ENCODE data around the gene LILRA5.

DNA sequence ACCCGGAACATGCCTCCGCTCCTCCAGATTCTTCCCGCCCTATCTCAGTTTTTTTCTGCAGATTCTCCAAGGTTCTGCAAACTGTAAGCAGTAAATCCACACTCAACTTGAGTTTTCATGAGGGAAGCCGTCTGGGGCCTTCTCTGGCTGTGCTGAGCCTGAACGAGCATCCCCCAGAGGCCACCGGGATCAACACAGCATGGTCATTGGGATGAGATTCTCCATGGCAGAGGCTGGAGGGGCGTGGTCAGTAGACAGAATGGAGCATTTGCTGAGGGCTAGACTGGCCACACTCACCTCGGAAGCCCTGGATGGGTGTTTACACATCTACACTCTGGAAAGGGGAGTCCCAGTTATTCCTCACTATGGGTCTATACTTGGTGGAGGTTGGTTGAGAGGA is 28.3 kb upstream of the LILRA5 start:
- TF ChIP-seq TAF1 (IDR thresholded peaks at IDR 0.05; ENCODE audit: borderline replicate concordance, low read depth, low read length) (no peak), YY1 (IDR thresholded peaks at IDR 0.05; ENCODE audit: low read depth) (no peak), TCF12 (IDR thresholded peaks at IDR 0.05) (no peak), RFX5 (IDR thresholded peaks at IDR 0.05; ENCODE audit: low read length) (no peak), TEAD4 (IDR thresholded peaks at IDR 0.05; ENCODE audit: borderline replicate concordance, insufficient read depth) (no peak)
- TF ChIP-seq, protein P1, sequence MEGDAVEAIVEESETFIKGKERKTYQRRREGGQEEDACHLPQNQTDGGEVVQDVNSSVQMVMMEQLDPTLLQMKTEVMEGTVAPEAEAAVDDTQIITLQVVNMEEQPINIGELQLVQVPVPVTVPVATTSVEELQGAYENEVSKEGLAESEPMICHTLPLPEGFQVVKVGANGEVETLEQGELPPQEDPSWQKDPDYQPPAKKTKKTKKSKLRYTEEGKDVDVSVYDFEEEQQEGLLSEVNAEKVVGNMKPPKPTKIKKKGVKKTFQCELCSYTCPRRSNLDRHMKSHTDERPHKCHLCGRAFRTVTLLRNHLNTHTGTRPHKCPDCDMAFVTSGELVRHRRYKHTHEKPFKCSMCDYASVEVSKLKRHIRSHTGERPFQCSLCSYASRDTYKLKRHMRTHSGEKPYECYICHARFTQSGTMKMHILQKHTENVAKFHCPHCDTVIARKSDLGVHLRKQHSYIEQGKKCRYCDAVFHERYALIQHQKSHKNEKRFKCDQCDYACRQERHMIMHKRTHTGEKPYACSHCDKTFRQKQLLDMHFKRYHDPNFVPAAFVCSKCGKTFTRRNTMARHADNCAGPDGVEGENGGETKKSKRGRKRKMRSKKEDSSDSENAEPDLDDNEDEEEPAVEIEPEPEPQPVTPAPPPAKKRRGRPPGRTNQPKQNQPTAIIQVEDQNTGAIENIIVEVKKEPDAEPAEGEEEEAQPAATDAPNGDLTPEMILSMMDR (IDR thresholded peaks at IDR 0.05): no peak
- TF ChIP-seq, protein P2, sequence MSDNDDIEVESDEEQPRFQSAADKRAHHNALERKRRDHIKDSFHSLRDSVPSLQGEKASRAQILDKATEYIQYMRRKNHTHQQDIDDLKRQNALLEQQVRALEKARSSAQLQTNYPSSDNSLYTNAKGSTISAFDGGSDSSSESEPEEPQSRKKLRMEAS (IDR thresholded peaks at IDR 0.05; ENCODE audit: low read depth): no peak
- TF ChIP-seq, protein P3, sequence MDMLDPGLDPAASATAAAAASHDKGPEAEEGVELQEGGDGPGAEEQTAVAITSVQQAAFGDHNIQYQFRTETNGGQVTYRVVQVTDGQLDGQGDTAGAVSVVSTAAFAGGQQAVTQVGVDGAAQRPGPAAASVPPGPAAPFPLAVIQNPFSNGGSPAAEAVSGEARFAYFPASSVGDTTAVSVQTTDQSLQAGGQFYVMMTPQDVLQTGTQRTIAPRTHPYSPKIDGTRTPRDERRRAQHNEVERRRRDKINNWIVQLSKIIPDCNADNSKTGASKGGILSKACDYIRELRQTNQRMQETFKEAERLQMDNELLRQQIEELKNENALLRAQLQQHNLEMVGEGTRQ (IDR thresholded peaks at IDR 0.05; ENCODE audit: borderline replicate concordance, low read depth, low read length): no peak
- TF ChIP-seq, protein P4, sequence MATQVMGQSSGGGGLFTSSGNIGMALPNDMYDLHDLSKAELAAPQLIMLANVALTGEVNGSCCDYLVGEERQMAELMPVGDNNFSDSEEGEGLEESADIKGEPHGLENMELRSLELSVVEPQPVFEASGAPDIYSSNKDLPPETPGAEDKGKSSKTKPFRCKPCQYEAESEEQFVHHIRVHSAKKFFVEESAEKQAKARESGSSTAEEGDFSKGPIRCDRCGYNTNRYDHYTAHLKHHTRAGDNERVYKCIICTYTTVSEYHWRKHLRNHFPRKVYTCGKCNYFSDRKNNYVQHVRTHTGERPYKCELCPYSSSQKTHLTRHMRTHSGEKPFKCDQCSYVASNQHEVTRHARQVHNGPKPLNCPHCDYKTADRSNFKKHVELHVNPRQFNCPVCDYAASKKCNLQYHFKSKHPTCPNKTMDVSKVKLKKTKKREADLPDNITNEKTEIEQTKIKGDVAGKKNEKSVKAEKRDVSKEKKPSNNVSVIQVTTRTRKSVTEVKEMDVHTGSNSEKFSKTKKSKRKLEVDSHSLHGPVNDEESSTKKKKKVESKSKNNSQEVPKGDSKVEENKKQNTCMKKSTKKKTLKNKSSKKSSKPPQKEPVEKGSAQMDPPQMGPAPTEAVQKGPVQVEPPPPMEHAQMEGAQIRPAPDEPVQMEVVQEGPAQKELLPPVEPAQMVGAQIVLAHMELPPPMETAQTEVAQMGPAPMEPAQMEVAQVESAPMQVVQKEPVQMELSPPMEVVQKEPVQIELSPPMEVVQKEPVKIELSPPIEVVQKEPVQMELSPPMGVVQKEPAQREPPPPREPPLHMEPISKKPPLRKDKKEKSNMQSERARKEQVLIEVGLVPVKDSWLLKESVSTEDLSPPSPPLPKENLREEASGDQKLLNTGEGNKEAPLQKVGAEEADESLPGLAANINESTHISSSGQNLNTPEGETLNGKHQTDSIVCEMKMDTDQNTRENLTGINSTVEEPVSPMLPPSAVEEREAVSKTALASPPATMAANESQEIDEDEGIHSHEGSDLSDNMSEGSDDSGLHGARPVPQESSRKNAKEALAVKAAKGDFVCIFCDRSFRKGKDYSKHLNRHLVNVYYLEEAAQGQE (IDR thresholded peaks at IDR 0.05; ENCODE audit: low read depth, low read length): no peak
- TF ChIP-seq, protein P5, sequence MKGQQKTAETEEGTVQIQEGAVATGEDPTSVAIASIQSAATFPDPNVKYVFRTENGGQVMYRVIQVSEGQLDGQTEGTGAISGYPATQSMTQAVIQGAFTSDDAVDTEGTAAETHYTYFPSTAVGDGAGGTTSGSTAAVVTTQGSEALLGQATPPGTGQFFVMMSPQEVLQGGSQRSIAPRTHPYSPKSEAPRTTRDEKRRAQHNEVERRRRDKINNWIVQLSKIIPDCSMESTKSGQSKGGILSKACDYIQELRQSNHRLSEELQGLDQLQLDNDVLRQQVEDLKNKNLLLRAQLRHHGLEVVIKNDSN (IDR thresholded peaks at IDR 0.05; ENCODE audit: borderline replicate concordance, low read depth): no peak

Data from SK-N-SH (cell line).